RWPE2 (cell line): ENCODE measurements around the gene INO80C.
A peak's percentile ranks its signal among the peaks of the same experiment; 100 is the strongest.

Experiments used
- ATAC-seq: fragments of 200-7000 bp; cut with Tn5 transposase; 3 replicates; pipeline ENCODE4 v1.9.1; 2021; ENCODE audit warnings: low read depth
- DNase-seq: peaks from one replicate; pipeline ENCODE4 v3.0.0-alpha.2; 2020; ENCODE audit warnings: low spot score
- H3K27ac ChIP-seq: fragments of 450-650 bp; 2 replicates; pipeline ENCODE4 v1.5.1; 2017; ENCODE audit warnings: mild to moderate bottlenecking; ENCODE audit not compliant: poor library complexity, severe bottlenecking
- H3K27me3 ChIP-seq: fragments of 250-450 bp; sonication (Bioruptor Pico); 2 replicates; pipeline ENCODE4 v1.5.1; 2021; ENCODE audit warnings: mild to moderate bottlenecking, moderate library complexity; ENCODE audit not compliant: insufficient read depth, poor library complexity, severe bottlenecking
- H3K36me3 ChIP-seq: fragments of 250-450 bp; sonication (Bioruptor Pico); 2 replicates; pipeline ENCODE4 v1.5.1; 2020; ENCODE audit warnings: low read depth, mild to moderate bottlenecking, moderate library complexity
- H3K4me1 ChIP-seq: fragments of 250-450 bp; sonication (Bioruptor Pico); 2 replicates; pipeline ENCODE4 v1.5.1; 2021; ENCODE audit warnings: mild to moderate bottlenecking, moderate library complexity; ENCODE audit not compliant: insufficient read depth, poor library complexity, severe bottlenecking
- H3K4me3 ChIP-seq: fragments of 250-450 bp; sonication (Bioruptor Pico); 2 replicates; pipeline ENCODE4 v1.5.1; 2021; ENCODE audit warnings: mild to moderate bottlenecking, moderate library complexity; ENCODE audit not compliant: severe bottlenecking
- H3K9me3 ChIP-seq: fragments of 250-450 bp; sonication (Bioruptor Pico); 2 replicates; pipeline ENCODE4 v1.5.1; 2021; ENCODE audit warnings: mild to moderate bottlenecking, moderate library complexity; ENCODE audit not compliant: severe bottlenecking
- CTCF ChIP-seq: fragments of 450-650 bp; IDR thresholded peaks from one replicate; pipeline ENCODE4 v1.5.1; 2017; ENCODE audit warnings: mild to moderate bottlenecking, moderate library complexity; ENCODE audit not compliant: poor library complexity, severe bottlenecking

The INO80C gene

GRCh38 chr18:35465329-35465728 is 32.4 kb downstream of the INO80C start:
- Histone ChIP-seq H3K4me3 (no peak overlapping the region), H3K9me3 (no peaks in the 10 kb centered on the region), H3K36me3 (peaks cover 22% of the 10 kb centered on the region), H3K4me1 (peaks cover 10% of the 10 kb centered on the region), H3K27ac (no peak overlapping the region), H3K27me3 (no peaks in the 10 kb centered on the region)
- no peak for DNase-seq
- ATAC-seq: no peak
- no peak for TF ChIP-seq CTCF

- Histone ChIP-seq H3K4me1 (peaks cover 14% of the 10 kb centered on the region), H3K36me3 (peaks cover 19% of the 10 kb centered on the region), H3K27ac (no peak overlapping the region), H3K27me3 (no peaks in the 10 kb centered on the region), H3K9me3 (no peaks in the 10 kb centered on the region), H3K4me3 (no peak overlapping the region)
- no peak for TF ChIP-seq CTCF
- no peak for ATAC-seq
- no peak for DNase-seq
Measured at GRCh38 chr18:35464831-35465279, 32.9 kb downstream of the INO80C start.

- Histone ChIP-seq H3K27ac (no peak overlapping the region), H3K4me1 (peaks cover 21% of the 10 kb centered on the region), H3K4me3 (no peak overlapping the region), H3K9me3 (no peaks in the 10 kb centered on the region), H3K27me3 (no peaks in the 10 kb centered on the region), H3K36me3 (peaks cover 12% of the 10 kb centered on the region; the same call in 1 of the 2 replicates)
- no peak for DNase-seq
- TF ChIP-seq CTCF: no peak
- ATAC-seq: no peak
Measured at GRCh38 chr18:35463827-35464226, 33.9 kb downstream of the INO80C start.

- Histone ChIP-seq H3K4me1 (peaks cover 28% of the 10 kb centered on the region), H3K27ac (peak overlapping the region; percentile 98), H3K4me3 (no peak overlapping the region), H3K36me3 (0 out of 2 replicates have a peak, but pooled peaks cover 5% of the 10 kb centered on the region), H3K27me3 (no peaks in the 10 kb centered on the region), H3K9me3 (no peaks in the 10 kb centered on the region)
- ATAC-seq (no peak), DNase-seq (no peak)
- no peak for TF ChIP-seq CTCF
Measured at GRCh38 chr18:35463050-35463449, 34.7 kb downstream of the INO80C start.

- H3K27ac ChIP-seq: peak overlapping the region; percentile 98
- no peaks in the 10 kb centered on the region for H3K27me3 ChIP-seq
- no peaks in the 10 kb centered on the region for H3K36me3 ChIP-seq
- H3K9me3 ChIP-seq: no peaks in the 10 kb centered on the region
- no peak overlapping the region for H3K4me3 ChIP-seq
- peaks cover 49% of the 10 kb centered on the region for H3K4me1 ChIP-seq
- no peak for TF ChIP-seq CTCF
- no peak for DNase-seq
- peak; percentile 37 for ATAC-seq
Measured at GRCh38 chr18:35460736-35461161, 37.0 kb downstream of the INO80C start.
